LHCN-M2 (cell line): ENCODE data around the gene CLDN5. TPM values are rescaled to one million over a fixed set of nuclear protein-coding genes. Genes with fewer than 3 reads are reported as not detected.

Experiments used
- DNase-seq: peaks from one replicate; pipeline ENCODE4 v3.0.0-alpha.2; 2012; ENCODE audit warnings: low read depth
- polyA plus RNA-seq: library from polyadenylated mRNA; unstranded; fragments of >200 nt; gene quantifications from one replicate; pipeline ENCODE4 v1.2.1, GENCODE V29; 2012; ENCODE audit warnings: missing spikeins
- total RNA-seq: library from RNA; depleted of rRNA; stranded (reverse); fragments of >200 nt; gene quantifications from 2 replicates; pipeline ENCODE4 v1.2.3, GENCODE V29; 2014; rRNA removed

CLDN5 gene
- 4.9 and 11.1 TPM in 2 replicates for total RNA-seq
- polyA plus RNA-seq: 0.28 TPM

- DNase-seq: no peak
Measured at GRCh38 chr22:19524170-19525115, at the start of gene CLDN5. TSS of gene CLDN5 (minus strand) at chr22:19524410. CDS start at chr22:19524255, 155 bp downstream.

GRCh38 chr22:19571995-19572394, 47.8 kb upstream of the CLDN5 start:
- no peak for DNase-seq

GRCh38 chr22:19571207-19571795, 47.1 kb upstream of the CLDN5 start:
- peak; percentile 24 for DNase-seq

- DNase-seq: no peak
Measured at GRCh38 chr22:19569976-19570375, 45.8 kb upstream of the CLDN5 start.

- no peak for DNase-seq
Measured at GRCh38 chr22:19569276-19569640, 45.0 kb upstream of the CLDN5 start.

- DNase-seq: peak; percentile 86
Measured at GRCh38 chr22:19568337-19569275, 44.4 kb upstream of the CLDN5 start.

- DNase-seq: no peak
Measured at GRCh38 chr22:19567157-19568009, 43.2 kb upstream of the CLDN5 start.

- DNase-seq: no peak
Measured at GRCh38 chr22:19566279-19567156, 42.3 kb upstream of the CLDN5 start.

- no peak for DNase-seq
Measured at GRCh38 chr22:19565382-19566278, 41.4 kb upstream of the CLDN5 start.

GRCh38 chr22:19559956-19560355, 35.7 kb upstream of the CLDN5 start:
- no peak for DNase-seq

GRCh38 chr22:19559324-19559811, 35.2 kb upstream of the CLDN5 start:
- no peak for DNase-seq

- DNase-seq: no peak
Measured at GRCh38 chr22:19556963-19557545, 32.8 kb upstream of the CLDN5 start.

GRCh38 chr22:19555651-19556050, 31.4 kb upstream of the CLDN5 start:
- no peak for DNase-seq

- DNase-seq: peak; percentile 50
Measured at GRCh38 chr22:19554834-19555404, 30.7 kb upstream of the CLDN5 start.

GRCh38 chr22:19553201-19553600, 29.0 kb upstream of the CLDN5 start:
- no peak for DNase-seq

GRCh38 chr22:19550382-19550781, 26.2 kb upstream of the CLDN5 start:
- DNase-seq: no peak

- DNase-seq: no peak
Measured at GRCh38 chr22:19549428-19549827, 25.2 kb upstream of the CLDN5 start.

- no peak for DNase-seq
Measured at GRCh38 chr22:19548964-19549363, 24.8 kb upstream of the CLDN5 start.
